ENCODE measurements around the gene PLPP2. TPM values are rescaled to one million over a fixed set of nuclear protein-coding genes. Genes with fewer than 3 reads are reported as not detected.

The PLPP2 gene
- total and polyA plus RNA-seq, 2 experiments from 2014 or later: 9.9 to 20.2 TPM

DNA sequence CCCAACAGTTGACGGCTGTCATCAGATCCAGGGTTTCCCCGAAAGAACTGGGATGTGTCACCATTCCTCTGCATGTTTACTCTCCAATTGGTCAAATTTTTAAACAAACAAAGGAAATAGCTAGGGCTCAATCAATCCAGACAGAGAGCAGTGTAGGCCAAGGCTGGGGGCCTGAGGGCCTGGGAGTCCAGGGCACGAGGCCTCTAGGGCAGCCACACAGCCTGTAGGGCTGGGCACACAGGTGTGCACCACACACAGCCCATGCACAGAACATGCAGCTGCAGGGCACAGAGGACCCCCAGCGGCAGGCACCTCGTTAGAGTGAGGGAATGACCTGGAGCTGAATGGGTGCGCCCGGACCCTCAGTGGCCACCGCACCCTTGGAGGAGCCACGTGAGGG lies 43.9 kb upstream of the PLPP2 start:
- TF ChIP-seq EZH2 (IDR thresholded peaks at IDR 0.05; ENCODE audit: borderline replicate concordance) (no peak), EZH2phosphoT487 (IDR thresholded peaks at IDR 0.05; ENCODE audit: low read depth, severe bottlenecking, unreplicated experiment) (no peak), CTCF (IDR thresholded peaks at IDR 0.05; ENCODE audit: poor library complexity) (no peak)
- Histone ChIP-seq H3K4me2 (no peak overlapping the region), H3K79me2 (peaks cover 79% of the 10 kb centered on the region), H3K36me3 (replicated peaks; ENCODE audit: insufficient read depth, low read depth) (no peaks in the 10 kb centered on the region), H3K4me1 (ENCODE audit: insufficient read depth) (peaks cover 3% of the 10 kb centered on the region), H3K27ac (no peak overlapping the region), H3K4me3 (no peak overlapping the region), H4K20me1 (ENCODE audit: insufficient read depth, poor library complexity, severe bottlenecking) (peaks cover 54% of the 10 kb centered on the region), H3K27me3 (no peaks in the 10 kb centered on the region), H3K9me3 (ENCODE audit: low read depth) (no peaks in the 10 kb centered on the region), H3K9me2 (replicated peaks; ENCODE audit: insufficient read depth) (no peaks in the 10 kb centered on the region), H2AFZ (no peak overlapping the region)
- no peak for DNase-seq (ENCODE audit: low spot score)
- WGBS (ENCODE audit: low lambda C conversion rate, missing lambda C conversion rate): 77% methylated on average over 9 of the region's 9 CpGs

GRCh38 chr19:334296-335071 lies 43.3 kb upstream of the PLPP2 start:
- Histone ChIP-seq H3K9me3 (ENCODE audit: low read depth) (no peaks in the 10 kb centered on the region), H3K27ac (no peak overlapping the region), H3K4me3 (no peak overlapping the region), H4K20me1 (ENCODE audit: insufficient read depth, poor library complexity, severe bottlenecking) (peaks cover 48% of the 10 kb centered on the region), H3K79me2 (peaks cover 77% of the 10 kb centered on the region), H3K9me2 (replicated peaks; ENCODE audit: insufficient read depth) (no peaks in the 10 kb centered on the region), H3K36me3 (replicated peaks; ENCODE audit: insufficient read depth, low read depth) (no peaks in the 10 kb centered on the region), H3K27me3 (no peaks in the 10 kb centered on the region), H3K4me1 (ENCODE audit: insufficient read depth) (peaks cover 3% of the 10 kb centered on the region), H3K4me2 (no peak overlapping the region), H2AFZ (no peak overlapping the region)
- TF ChIP-seq EZH2 (IDR thresholded peaks at IDR 0.05; ENCODE audit: borderline replicate concordance) (no peak), EZH2phosphoT487 (IDR thresholded peaks at IDR 0.05; ENCODE audit: low read depth, severe bottlenecking, unreplicated experiment) (no peak), CTCF (IDR thresholded peaks at IDR 0.05; ENCODE audit: poor library complexity) (no peak)
- DNase-seq (ENCODE audit: low spot score): no peak
- WGBS (ENCODE audit: low lambda C conversion rate, missing lambda C conversion rate): 86% methylated on average over 19 of the region's 19 CpGs

GRCh38 chr19:330503-330902 lies 39.3 kb upstream of the PLPP2 start:
- peaks cover 3% of the 10 kb centered on the region for H3K4me1 ChIP-seq (ENCODE audit: insufficient read depth)
- H2AFZ ChIP-seq: no peak overlapping the region
- peaks cover 12% of the 10 kb centered on the region for H4K20me1 ChIP-seq (ENCODE audit: insufficient read depth, poor library complexity, severe bottlenecking)
- no peak for DNase-seq (ENCODE audit: low spot score)
- H3K9me3 ChIP-seq (ENCODE audit: low read depth): no peaks in the 10 kb centered on the region
- H3K4me2 ChIP-seq: no peak overlapping the region
- H3K79me2 ChIP-seq: peaks cover 52% of the 10 kb centered on the region
- TF ChIP-seq EZH2phosphoT487 (IDR thresholded peaks at IDR 0.05; ENCODE audit: low read depth, severe bottlenecking, unreplicated experiment) (no peak), CTCF (IDR thresholded peaks at IDR 0.05; ENCODE audit: poor library complexity) (no peak), EZH2 (IDR thresholded peaks at IDR 0.05; ENCODE audit: borderline replicate concordance) (no peak)
- H3K9me2 ChIP-seq (replicated peaks; ENCODE audit: insufficient read depth): no peaks in the 10 kb centered on the region
- no peak overlapping the region for H3K4me3 ChIP-seq
- over 99% methylated on average over 8 of the region's 8 CpGs for WGBS (ENCODE audit: low lambda C conversion rate, missing lambda C conversion rate)
- no peaks in the 10 kb centered on the region for H3K36me3 ChIP-seq (replicated peaks; ENCODE audit: insufficient read depth, low read depth)
- no peak overlapping the region for H3K27ac ChIP-seq
- no peaks in the 10 kb centered on the region for H3K27me3 ChIP-seq

All from hepatocyte (in vitro differentiated cells).